K562 (cell line): ENCODE results near the gene RABGAP1L. TPM values are rescaled to one million over a fixed set of nuclear protein-coding genes. Genes with fewer than 3 reads are reported as not detected.
A peak's percentile ranks its signal among the peaks of the same experiment; 100 is the strongest.

Experiments used
- ATAC-seq: fragments of 200-7000 bp; cut with Tn5 transposase; 3 replicates; pipeline ENCODE4 v1.9.1; 2020; ENCODE audit warnings: moderate library complexity
- BruUV-seq: library from RNA; stranded (reverse); fragments of 400-500 nt; replicated peaks from 2 replicates; lab custom pipeline; 2021; lab: Mats Ljungman, UMichigan
- CTCF ChIA-PET: fragments of 300-600 bp; formaldehyde crosslinking; extraction: SDS; loops from one replicate; lab custom pipeline; 2021; ENCODE audit warnings: low intra/inter-chr PET ratio; lab: Yijun Ruan, JAX
- POLR2A ChIA-PET: fragments of 300-600, 350-650 bp; sonication (Branson Sonifier 250); formaldehyde crosslinking; extraction: SDS; loops from one replicate; lab custom pipeline; 2021; ENCODE audit warnings: antibody characterized with exemption, inconsistent platforms; lab: Yijun Ruan, JAX
- DNase-seq, 4 experiments: peaks; one replicate each; pipeline versions ENCODE4 v3.0.0 to v3.0.0-alpha.2; 2011 to 2018; ENCODE audit warnings: low spot score in 3 of 4, mixed read lengths in 3 of 4; ENCODE audit errors: extremely low read depth in 1 of 4
- FAIRE-seq: peaks from 2 replicates; lab custom pipeline; 2011; peaks lifted over from hg19 to GRCh38; lab: Jason Lieb, UNC
- H2AFZ ChIP-seq: 2 replicates; pipeline ENCODE4 v1.6.0; 2011; ENCODE audit warnings: low read depth, low read length, control low read depth, inconsistent platforms
- H3K27ac ChIP-seq: fragments of 200-600 bp; 3 replicates; pipeline ENCODE4 v1.8.0; 2011; ENCODE audit warnings: low read depth, mild to moderate bottlenecking, control low read depth, inconsistent platforms, low read length, moderate library complexity, mixed read lengths; ENCODE audit errors: extremely low read depth
- H3K27me3 ChIP-seq, 2 experiments: fragments of 300-600 bp in 1 of 2; 2 replicates in 1 of 2; 3 replicates in 1 of 2; pipeline versions ENCODE4 v1.6.0 to v1.8.0; 2011; ENCODE audit warnings: inconsistent platforms in 2 of 2, low read length in 2 of 2, mild to moderate bottlenecking in 1 of 2, mixed read lengths in 1 of 2, moderate library complexity in 1 of 2; ENCODE audit not compliant: control insufficient read depth in 2 of 2, insufficient read depth in 2 of 2
- H3K36me3 ChIP-seq: fragments of 300-600 bp; 3 replicates; pipeline ENCODE4 v1.8.0; 2011; ENCODE audit warnings: mild to moderate bottlenecking, low read length, inconsistent platforms; ENCODE audit not compliant: control insufficient read depth, insufficient read depth
- H3K4me1 ChIP-seq, 2 experiments: fragments of 200-600 bp in 1 of 2; replicated peaks in 1 of 2; 2 replicates in 1 of 2; 3 replicates in 1 of 2; pipeline versions ENCODE4 v1.5.1 to v1.8.0; 2011; ENCODE audit warnings: inconsistent platforms in 2 of 2, low read length in 2 of 2, mild to moderate bottlenecking in 1 of 2, mixed read lengths in 1 of 2, moderate library complexity in 1 of 2; ENCODE audit not compliant: control insufficient read depth in 2 of 2, insufficient read depth in 2 of 2
- H3K4me2 ChIP-seq: 2 replicates; pipeline ENCODE4 v1.6.1; 2011; ENCODE audit warnings: low read length, control low read depth, inconsistent platforms, mixed read lengths; ENCODE audit not compliant: insufficient read depth
- H3K4me3 ChIP-seq: fragments of 200-600 bp; sonication (generic), shearing (Covaris generic); 2 replicates; pipeline ENCODE4 v1.5.1; 2016; ENCODE audit warnings: control low read depth, inconsistent platforms
- H3K79me2 ChIP-seq: fragments of 200-600 bp; 3 replicates; pipeline ENCODE4 v1.8.0; 2011; ENCODE audit warnings: low read length, inconsistent platforms; ENCODE audit not compliant: control insufficient read depth, insufficient read depth
- H3K9ac ChIP-seq, 2 experiments: 2 replicates each; pipeline versions ENCODE4 v1.6.0 to v1.6.1; 2011; ENCODE audit warnings: low read depth in 2 of 2, low read length in 2 of 2, control low read depth in 1 of 2, inconsistent platforms in 1 of 2, mild to moderate bottlenecking in 1 of 2, mixed read lengths in 1 of 2; ENCODE audit not compliant: insufficient read depth in 1 of 2
- H3K9me1 ChIP-seq: one replicate; pipeline ENCODE4 v1.6.0; 2011; ENCODE audit warnings: inconsistent platforms, mild to moderate bottlenecking, low read length, moderate library complexity; ENCODE audit not compliant: control insufficient read depth, insufficient read depth
- H3K9me3 ChIP-seq: replicated peaks from 2 replicates; pipeline ENCODE4 v1.5.1; 2011; ENCODE audit warnings: low read depth, low read length, inconsistent platforms; ENCODE audit not compliant: control insufficient read depth, insufficient read depth
- H4K20me1 ChIP-seq: replicated peaks from 2 replicates; pipeline ENCODE4 v1.6.1; 2011; ENCODE audit warnings: low read length, inconsistent platforms, mixed read lengths; ENCODE audit not compliant: control insufficient read depth, insufficient read depth
- C11orf30 ChIP-seq: fragments of 450-650 bp; IDR thresholded peaks from 2 replicates; pipeline ENCODE4 v1.6.1; 2016; ENCODE audit warnings: low read depth, mild to moderate bottlenecking
- HNRNPH1 ChIP-seq: fragments of 200-400 bp; formaldehyde crosslinking; optimal IDR thresholded peaks from 2 replicates; pipeline ENCODE3; 2017; ENCODE audit warnings: low read depth, mild to moderate bottlenecking, low read length, moderate library complexity
- HNRNPK ChIP-seq: fragments of 200-400 bp; formaldehyde crosslinking; IDR thresholded peaks from one replicate; pipeline ENCODE4 v1.6.1; 2018; ENCODE audit warnings: mild to moderate bottlenecking, low read depth, low read length; ENCODE audit not compliant: poor library complexity, severe bottlenecking
- IRF1 ChIP-seq: sonication (generic); formaldehyde crosslinking; IDR thresholded peaks from 2 replicates; pipeline ENCODE4 v1.8.0; 2022; ENCODE audit warnings: missing genetic modification reagents, mild to moderate bottlenecking, borderline replicate concordance
- NFE2 ChIP-seq: IDR thresholded peaks from 2 replicates; pipeline ENCODE4 v1.6.1; 2014; ENCODE audit warnings: antibody characterized with exemption, low read depth
- PCBP2 ChIP-seq: fragments of 200-400 bp; formaldehyde crosslinking; IDR thresholded peaks from 2 replicates; pipeline ENCODE4 v1.6.1; 2018; ENCODE audit warnings: low read length, low read depth, mild to moderate bottlenecking, moderate library complexity; ENCODE audit not compliant: poor library complexity, severe bottlenecking
- PHF20 ChIP-seq: fragments of 450-650 bp; IDR thresholded peaks from 2 replicates; pipeline ENCODE4 v1.6.1; 2018; ENCODE audit not compliant: partially characterized antibody
- SMAD3 ChIP-seq: fragments of 450-650 bp; formaldehyde crosslinking; conservative IDR thresholded peaks from 2 replicates; pipeline ENCODE4 v1.4.0; 2020; ENCODE audit warnings: mild to moderate bottlenecking
- SOX6 ChIP-seq: fragments of 450-650 bp; IDR thresholded peaks from 2 replicates; pipeline ENCODE4 v1.6.1; 2014; ENCODE audit warnings: mild to moderate bottlenecking
- THAP7 ChIP-seq: fragments of 250-450 bp; sonication (Bioruptor Pico); IDR thresholded peaks from 2 replicates; pipeline ENCODE4 v1.5.0; 2021
- ZNF12 ChIP-seq: sonication (generic); formaldehyde crosslinking; IDR thresholded peaks from 2 replicates; pipeline ENCODE4 v1.4.0; 2020; ENCODE audit warnings: mild to moderate bottlenecking, missing genetic modification reagents
- ZNF316 ChIP-seq: fragments of 450-650 bp; IDR thresholded peaks from 2 replicates; pipeline ENCODE4 v1.6.1; 2016
- ZNF398 ChIP-seq: fragments of 250-450 bp; sonication (Bioruptor Pico); IDR thresholded peaks from 2 replicates; pipeline ENCODE4 v1.8.0; 2021; ENCODE audit warnings: moderate library complexity, mild to moderate bottlenecking, inconsistent platforms
- ZNF583 ChIP-seq: fragments of 250-450 bp; sonication (Bioruptor Pico); IDR thresholded peaks from 2 replicates; pipeline ENCODE4 v1.4.0; 2020
- ZSCAN29 ChIP-seq: fragments of 450-650 bp; IDR thresholded peaks from 2 replicates; pipeline ENCODE4 v1.6.1; 2017
- in situ Hi-C: fragments of 300-500 bp; cut with MboI; formaldehyde crosslinking; loops from 4 replicates; pipeline ENCODE4 v1.15.0; 2018; ENCODE audit warnings: inconsistent platforms, mixed read lengths
- intact Hi-C: fragments of 100-400 bp; cut with micrococcal nuclease; formaldehyde crosslinking; loops from 2 replicates; pipeline ENCODE4 v1.14.2; 2022
- polyA plus RNA-seq, 8 experiments: library from polyadenylated mRNA; depleted of rRNA in 4 of 8; stranded (reverse) in 5 of 8; unstranded in 3 of 8; fragments of >200 nt; fragmentation: Nextera tagmentation in 2 of 8; fragmentation: Illumina TruSeq in 1 of 8; extraction: Ambion mirVana in 2 of 8; extraction: Trizol in 1 of 8; gene quantifications; 2 replicates each; pipeline versions ENCODE4 v1.2.1 to v1.2.3, GENCODE V29; 2011 to 2014; ENCODE audit warnings: inconsistent platforms in 1 of 8, missing spikeins in 1 of 8
- total RNA-seq, 7 experiments: library from RNA; depleted of rRNA in 6 of 7; stranded (reverse); fragments of >200 nt in 6 of 7; fragmentation: Illumina TruSeq in 2 of 7; extraction: Trizol in 2 of 7; gene quantifications; 2 replicates each; pipeline versions ENCODE4 v1.2.1 to v1.2.3, GENCODE V29; 2011 to 2021; ENCODE audit warnings: low replicate concordance in 1 of 7
- TF ChIP-seq, protein P1 (sequence below): fragments of 250-450 bp; sonication (Bioruptor Pico); IDR thresholded peaks from 2 replicates; pipeline ENCODE4 v1.4.0; 2020; ENCODE audit warnings: borderline replicate concordance

The RABGAP1L gene
- total and polyA plus RNA-seq, 9 of the 15 experiments (the other 6 are each of a cell fraction or from before 2014, with no cell fraction given): 16.5 to 44.9 (median 26.7) TPM

DNA sequence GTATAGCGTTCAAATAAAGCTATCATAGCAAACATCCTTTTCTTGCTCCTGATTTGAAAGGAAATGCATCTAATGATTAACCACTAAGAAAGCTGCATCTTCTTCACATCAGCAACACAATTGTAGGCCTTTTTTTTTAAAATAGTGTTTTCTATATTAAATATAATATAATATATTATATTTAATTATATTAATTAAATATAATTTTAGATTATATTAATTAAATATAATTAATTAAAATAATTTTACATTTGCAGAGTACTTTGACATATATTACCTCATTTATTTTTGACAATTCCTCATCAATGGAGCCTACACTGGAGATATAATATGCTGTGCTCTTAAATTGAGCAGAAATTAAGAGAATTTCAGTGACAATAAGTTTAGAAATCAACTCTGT lies 481.5 kb downstream of the RABGAP1L start (continued):
- TF ChIP-seq, protein P1, sequence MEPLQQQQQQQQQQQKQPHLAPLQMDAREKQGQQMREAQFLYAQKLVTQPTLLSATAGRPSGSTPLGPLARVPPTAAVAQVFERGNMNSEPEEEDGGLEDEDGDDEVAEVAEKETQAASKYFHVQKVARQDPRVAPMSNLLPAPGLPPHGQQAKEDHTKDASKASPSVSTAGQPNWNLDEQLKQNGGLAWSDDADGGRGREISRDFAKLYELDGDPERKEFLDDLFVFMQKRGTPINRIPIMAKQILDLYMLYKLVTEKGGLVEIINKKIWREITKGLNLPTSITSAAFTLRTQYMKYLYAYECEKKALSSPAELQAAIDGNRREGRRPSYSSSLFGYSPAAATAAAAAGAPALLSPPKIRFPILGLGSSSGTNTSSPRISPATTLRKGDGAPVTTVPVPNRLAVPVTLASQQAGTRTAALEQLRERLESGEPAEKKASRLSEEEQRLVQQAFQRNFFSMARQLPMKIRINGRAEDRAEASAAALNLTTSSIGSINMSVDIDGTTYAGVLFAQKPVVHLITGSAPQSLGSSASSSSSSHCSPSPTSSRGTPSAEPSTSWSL (CRISPR knock-in tag): no peak
- no peak for TF ChIP-seq HNRNPH1

DNA sequence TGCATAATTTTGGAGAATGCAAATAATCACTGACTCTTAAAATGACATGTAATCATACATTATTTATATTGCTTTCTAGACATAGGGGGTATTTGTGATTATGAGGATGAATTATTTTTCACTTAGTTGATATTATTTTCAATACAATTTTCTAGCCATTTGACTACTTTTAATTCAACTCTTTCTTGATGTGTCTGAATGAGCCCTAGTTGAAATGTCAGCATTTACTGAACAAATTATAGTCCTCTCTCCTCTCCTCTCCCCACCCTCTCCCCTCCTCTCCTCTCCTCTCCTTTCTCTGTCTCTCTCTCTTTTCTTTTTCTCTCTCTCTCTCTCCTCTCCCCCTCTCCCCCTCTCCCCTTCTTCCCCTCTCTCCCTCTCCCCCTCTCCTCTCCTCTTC lies 483.1 kb downstream of the RABGAP1L start:
- H3K9me1 ChIP-seq: no peaks in the 10 kb centered on the region
- DNase-seq (no peak), FAIRE-seq (no peak), ATAC-seq (no peak)
- H3K4me2 ChIP-seq: no peak overlapping the region
- CTCF ChIA-PET: no interaction called here
- no TSS peak for BruUV-seq
- no peak overlapping the region for H2AFZ ChIP-seq
- H3K36me3 ChIP-seq: peaks cover 4% of the 10 kb centered on the region; the same call in 1 of the 3 replicates
- H3K27me3 ChIP-seq: no peaks in the 10 kb centered on the region
- intact Hi-C loops: no loop called here
- H4K20me1 ChIP-seq: no peaks in the 10 kb centered on the region
- no peaks in the 10 kb centered on the region for H3K79me2 ChIP-seq
- H3K4me3 ChIP-seq: no peak overlapping the region
- no peaks in the 10 kb centered on the region for H3K4me1 ChIP-seq
- POLR2A ChIA-PET: no interaction called here
- H3K9ac ChIP-seq: no peak overlapping the region
- in situ Hi-C loops: no loop called here
- no peak overlapping the region for H3K27ac ChIP-seq
- no peaks in the 10 kb centered on the region for H3K9me3 ChIP-seq
- TF ChIP-seq ZNF583: no peak
- peak; percentile 77 for TF ChIP-seq PCBP2
- TF ChIP-seq, protein P1 (CRISPR knock-in tag): no peak
- TF ChIP-seq IRF1 (CRISPR knock-in tag): no peak
- TF ChIP-seq ZNF12 (CRISPR knock-in tag): no peak
- TF ChIP-seq ZSCAN29: no peak
- no peak for TF ChIP-seq THAP7 (CRISPR knock-in tag)
- no peak for TF ChIP-seq SOX6
- no peak for TF ChIP-seq C11orf30
- 0 out of 2 replicates have a peak, but pooled peaks have one; percentile 4 for TF ChIP-seq ZNF316
- TF ChIP-seq ZNF398 (CRISPR knock-in tag): no peak
- TF ChIP-seq PHF20: no peak
- no peak for TF ChIP-seq NFE2
- peak; percentile 67 for TF ChIP-seq HNRNPK
- no peak for TF ChIP-seq SMAD3 (CRISPR knock-in tag)
